Measurements from ENCODE around the gene LONP1.

- TF ChIP-seq CTCF (IDR thresholded peaks at IDR 0.05): no peak
- TF ChIP-seq POLR2A (IDR thresholded peaks at IDR 0.05): no peak
These were observed 21.1 kb downstream of the LONP1 start for GRCh38 chr19:5698635-5699422.

All from Peyer's patch (tissue), 4 donors.